ENCODE results near the gene CEP72.
"Not testable (repeated sequence)": the region's sequence is repeated elsewhere in the genome, so short reads cannot be mapped to it uniquely, and the experiment has no call there.

Gene CEP72

DNA sequence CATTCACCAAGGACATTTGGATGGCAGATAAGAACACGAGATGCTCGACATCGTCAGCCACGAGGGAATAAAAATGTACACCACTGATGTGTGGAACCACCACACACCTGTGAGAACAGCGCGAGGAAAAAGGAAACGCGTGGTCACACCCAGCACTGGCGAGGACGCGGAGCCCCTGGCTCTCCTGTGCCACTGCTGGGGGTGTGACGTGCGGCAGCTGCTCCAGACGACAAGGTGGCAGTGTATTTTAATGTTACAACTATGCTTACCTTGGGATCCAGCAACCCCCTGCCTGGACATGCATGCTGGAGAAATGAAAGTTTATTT, 13.6 kb upstream of the CEP72 start:
- peaks cover 3% of the 10 kb centered on the region for H3K4me1 Mint-ChIP-seq (ENCODE audit: low read depth)
- no peaks in the 10 kb centered on the region for H3K36me3 Mint-ChIP-seq (ENCODE audit: low read depth)
- no peaks in the 10 kb centered on the region for H3K9me3 Mint-ChIP-seq
- no peak overlapping the region for H3K4me3 Mint-ChIP-seq
- H3K27ac Mint-ChIP-seq, result no peak overlapping the region
- DNase-seq (ENCODE audit: low spot score), result no peak
- H3K27me3 Mint-ChIP-seq (ENCODE audit: low read depth), result peaks cover 52% of the 10 kb centered on the region

DNA sequence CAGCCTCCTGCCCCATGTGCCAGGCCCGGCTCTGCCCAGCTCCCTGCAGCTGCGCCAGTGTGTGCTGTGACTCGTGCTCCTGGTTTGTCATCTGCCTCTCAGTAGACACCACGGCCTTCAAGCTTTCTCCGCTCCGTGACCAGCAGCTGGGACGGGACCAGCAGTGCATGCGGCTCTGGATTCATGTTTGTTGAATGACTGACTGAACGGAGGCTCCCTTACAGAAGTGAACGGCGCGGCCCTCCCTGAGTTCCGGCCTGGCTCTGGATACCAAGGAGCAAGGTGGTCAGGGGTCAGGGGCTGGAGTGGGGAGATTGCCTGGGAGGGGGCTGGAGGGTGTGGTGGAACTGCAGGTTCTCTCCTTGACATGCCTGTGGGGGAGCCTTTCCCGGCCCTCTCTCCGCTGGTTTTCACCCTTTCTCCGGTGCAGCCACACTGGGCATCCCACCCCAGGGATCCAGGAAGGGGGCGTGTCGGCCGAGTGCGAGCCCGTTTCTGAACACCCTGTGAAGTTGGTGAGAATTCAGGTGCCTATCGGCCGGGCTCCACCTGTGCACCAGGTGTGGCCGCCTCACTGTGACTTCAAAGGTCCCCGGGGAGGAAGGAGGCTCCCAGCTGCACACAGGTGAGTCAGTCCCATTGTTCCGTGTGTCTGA, 11.1 kb upstream of the CEP72 start:
- Mint-ChIP-seq H3K4me3 (no peak overlapping the region), H3K36me3 (ENCODE audit: low read depth) (no peaks in the 10 kb centered on the region), H3K4me1 (ENCODE audit: low read depth) (peaks cover 3% of the 10 kb centered on the region), H3K9me3 (no peaks in the 10 kb centered on the region), H3K27ac (no peak overlapping the region), H3K27me3 (ENCODE audit: low read depth) (peaks cover 36% of the 10 kb centered on the region)
- DNase-seq (ENCODE audit: low spot score), result no peak

- peaks cover 3% of the 10 kb centered on the region for H3K4me1 Mint-ChIP-seq (ENCODE audit: low read depth)
- H3K9me3 Mint-ChIP-seq, result no peaks in the 10 kb centered on the region
- DNase-seq (ENCODE audit: low spot score), result no peak
- no peaks in the 10 kb centered on the region for H3K36me3 Mint-ChIP-seq (ENCODE audit: low read depth)
- H3K27me3 Mint-ChIP-seq (ENCODE audit: low read depth), result peaks cover 28% of the 10 kb centered on the region
- H3K4me3 Mint-ChIP-seq, result no peak overlapping the region
- H3K27ac Mint-ChIP-seq, result no peak overlapping the region
Measured at GRCh38 chr5:601771-602465, 10.2 kb upstream of the CEP72 start.

DNA sequence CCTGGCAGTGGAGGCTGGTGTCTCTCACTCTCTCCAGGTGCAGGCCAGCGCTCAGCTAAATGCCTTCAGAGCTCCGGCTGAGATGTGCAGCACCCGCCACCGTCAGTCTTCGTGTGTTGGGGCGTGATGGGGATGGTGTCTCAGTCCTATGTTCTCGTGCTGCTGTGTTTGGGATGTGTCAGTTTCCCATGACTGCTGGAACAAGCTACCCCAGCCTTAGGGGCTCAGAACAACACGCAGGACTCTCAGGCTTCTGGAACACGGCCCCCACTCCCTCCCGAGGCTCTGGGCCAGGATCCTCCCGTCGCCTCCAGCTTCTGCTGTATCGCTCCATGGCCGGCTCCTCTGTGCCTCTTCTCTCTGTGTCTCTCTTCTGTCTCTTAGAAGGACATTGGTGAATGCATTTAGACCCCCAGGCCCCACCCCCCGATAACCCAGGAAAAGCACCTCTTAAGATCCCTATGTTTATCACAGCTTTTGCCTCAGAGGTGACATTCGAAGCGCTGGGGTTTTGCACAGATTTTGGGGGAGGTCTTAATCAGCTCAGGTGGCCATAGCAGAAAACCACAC, 9.6 kb upstream of the CEP72 start:
- Mint-ChIP-seq H3K27me3 (ENCODE audit: low read depth) (peaks cover 21% of the 10 kb centered on the region), H3K36me3 (ENCODE audit: low read depth) (no peaks in the 10 kb centered on the region), H3K4me1 (ENCODE audit: low read depth) (peaks cover 6% of the 10 kb centered on the region), H3K27ac (no peak overlapping the region), H3K9me3 (no peaks in the 10 kb centered on the region), H3K4me3 (no peak overlapping the region)
- DNase-seq (ENCODE audit: low spot score), result no peak

DNA sequence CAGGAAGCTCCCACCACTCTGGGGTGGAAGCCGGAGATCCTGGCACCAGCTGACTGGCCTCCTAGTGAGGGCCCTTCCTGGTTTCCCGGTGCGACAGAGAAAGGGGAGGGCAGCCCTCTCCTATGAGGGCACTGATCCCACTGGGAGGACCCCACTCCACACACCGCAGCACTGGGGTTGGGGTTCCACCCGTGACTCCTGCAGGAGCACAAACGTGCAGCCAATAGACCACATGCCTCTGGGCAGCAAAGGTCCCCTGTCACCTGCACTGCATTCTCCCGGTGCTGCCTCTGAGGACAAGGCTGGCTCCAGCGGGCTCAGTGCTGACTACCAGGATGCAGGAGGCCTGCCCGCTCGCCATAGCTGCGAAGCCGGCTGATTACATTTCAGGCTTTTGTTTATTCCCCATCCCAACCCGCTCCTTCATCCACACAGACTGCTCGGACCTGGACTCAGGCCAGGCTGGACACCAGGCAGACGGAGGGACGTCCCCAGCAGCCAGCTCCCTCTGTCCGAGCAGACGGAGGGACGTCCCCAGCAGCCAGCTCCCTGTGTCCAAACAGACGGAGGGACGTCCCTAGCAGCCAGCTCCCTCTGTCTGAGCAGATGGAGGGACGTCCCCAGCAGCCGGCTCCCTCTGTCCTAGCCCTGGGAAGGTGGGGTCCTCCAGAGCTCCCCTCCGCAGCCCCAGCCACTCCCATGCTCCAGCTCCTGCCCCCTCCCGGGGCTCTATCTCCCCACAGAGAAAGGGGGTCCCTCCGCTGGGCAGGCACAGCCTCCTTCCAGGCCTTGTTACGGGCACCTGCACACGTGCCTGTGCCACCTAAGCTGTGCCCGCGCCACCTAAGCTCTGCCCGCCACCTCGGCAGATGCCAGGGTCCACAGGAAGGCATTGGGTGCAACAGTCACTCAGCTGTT, 8.8 kb upstream of the CEP72 start:
- Mint-ChIP-seq H3K27me3 (ENCODE audit: low read depth) (peaks cover 13% of the 10 kb centered on the region), H3K4me1 (ENCODE audit: low read depth) (peaks cover 7% of the 10 kb centered on the region), H3K4me3 (no peak overlapping the region), H3K36me3 (ENCODE audit: low read depth) (no peaks in the 10 kb centered on the region), H3K9me3 (no peaks in the 10 kb centered on the region), H3K27ac (no peak overlapping the region)
- DNase-seq (ENCODE audit: low spot score), result no peak

GRCh38 chr5:604391-604831, 7.7 kb upstream of the CEP72 start:
- Mint-ChIP-seq H3K9me3 (no peaks in the 10 kb centered on the region), H3K36me3 (ENCODE audit: low read depth) (no peaks in the 10 kb centered on the region), H3K27ac (no peak overlapping the region), H3K27me3 (ENCODE audit: low read depth) (peaks cover 3% of the 10 kb centered on the region), H3K4me3 (no peak overlapping the region), H3K4me1 (ENCODE audit: low read depth) (peaks cover 6% of the 10 kb centered on the region)
- DNase-seq (ENCODE audit: low spot score), result no peak

GRCh38 chr5:605090-605489, 7.0 kb upstream of the CEP72 start:
- H3K4me1 Mint-ChIP-seq (ENCODE audit: low read depth); DNase-seq (ENCODE audit: low spot score); H3K27ac Mint-ChIP-seq; H3K36me3 Mint-ChIP-seq (ENCODE audit: low read depth); H3K4me3 Mint-ChIP-seq; H3K27me3 Mint-ChIP-seq (ENCODE audit: low read depth); H3K9me3 Mint-ChIP-seq: not testable (repeated sequence)

DNA sequence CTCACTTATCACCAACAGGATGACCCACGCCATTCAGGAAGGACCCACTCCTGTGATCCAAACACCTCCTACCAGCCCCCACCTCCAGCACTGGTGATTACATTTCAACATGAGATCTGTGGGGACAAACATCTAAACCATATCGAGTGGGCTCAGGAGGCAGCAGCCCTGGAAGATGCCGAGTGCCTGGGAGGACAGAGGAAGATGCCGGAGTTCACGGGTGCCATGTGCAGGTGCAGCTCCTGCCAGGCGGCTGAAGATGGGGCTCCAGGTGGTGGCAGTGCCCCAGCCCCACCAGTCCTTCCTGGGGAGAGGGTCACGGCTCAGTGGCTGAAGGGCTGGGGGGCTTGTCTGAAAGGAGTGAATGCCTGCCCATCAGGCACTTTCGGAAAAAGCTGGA, 6.1 kb upstream of the CEP72 start:
- peaks cover 12% of the 10 kb centered on the region for H3K4me1 Mint-ChIP-seq (ENCODE audit: low read depth)
- no peaks in the 10 kb centered on the region for H3K9me3 Mint-ChIP-seq
- no peaks in the 10 kb centered on the region for H3K36me3 Mint-ChIP-seq (ENCODE audit: low read depth)
- H3K4me3 Mint-ChIP-seq, result no peak overlapping the region
- no peak overlapping the region for H3K27ac Mint-ChIP-seq
- DNase-seq (ENCODE audit: low spot score), result no peak
- no peaks in the 10 kb centered on the region for H3K27me3 Mint-ChIP-seq (ENCODE audit: low read depth)

GRCh38 chr5:606526-607399, 5.4 kb upstream of the CEP72 start:
- H3K36me3 Mint-ChIP-seq (ENCODE audit: low read depth), result no peaks in the 10 kb centered on the region
- no peak overlapping the region for H3K4me3 Mint-ChIP-seq
- H3K27ac Mint-ChIP-seq, result no peak overlapping the region
- DNase-seq (ENCODE audit: low spot score), result no peak
- no peaks in the 10 kb centered on the region for H3K27me3 Mint-ChIP-seq (ENCODE audit: low read depth)
- no peaks in the 10 kb centered on the region for H3K9me3 Mint-ChIP-seq
- peaks cover 17% of the 10 kb centered on the region for H3K4me1 Mint-ChIP-seq (ENCODE audit: low read depth)

DNA sequence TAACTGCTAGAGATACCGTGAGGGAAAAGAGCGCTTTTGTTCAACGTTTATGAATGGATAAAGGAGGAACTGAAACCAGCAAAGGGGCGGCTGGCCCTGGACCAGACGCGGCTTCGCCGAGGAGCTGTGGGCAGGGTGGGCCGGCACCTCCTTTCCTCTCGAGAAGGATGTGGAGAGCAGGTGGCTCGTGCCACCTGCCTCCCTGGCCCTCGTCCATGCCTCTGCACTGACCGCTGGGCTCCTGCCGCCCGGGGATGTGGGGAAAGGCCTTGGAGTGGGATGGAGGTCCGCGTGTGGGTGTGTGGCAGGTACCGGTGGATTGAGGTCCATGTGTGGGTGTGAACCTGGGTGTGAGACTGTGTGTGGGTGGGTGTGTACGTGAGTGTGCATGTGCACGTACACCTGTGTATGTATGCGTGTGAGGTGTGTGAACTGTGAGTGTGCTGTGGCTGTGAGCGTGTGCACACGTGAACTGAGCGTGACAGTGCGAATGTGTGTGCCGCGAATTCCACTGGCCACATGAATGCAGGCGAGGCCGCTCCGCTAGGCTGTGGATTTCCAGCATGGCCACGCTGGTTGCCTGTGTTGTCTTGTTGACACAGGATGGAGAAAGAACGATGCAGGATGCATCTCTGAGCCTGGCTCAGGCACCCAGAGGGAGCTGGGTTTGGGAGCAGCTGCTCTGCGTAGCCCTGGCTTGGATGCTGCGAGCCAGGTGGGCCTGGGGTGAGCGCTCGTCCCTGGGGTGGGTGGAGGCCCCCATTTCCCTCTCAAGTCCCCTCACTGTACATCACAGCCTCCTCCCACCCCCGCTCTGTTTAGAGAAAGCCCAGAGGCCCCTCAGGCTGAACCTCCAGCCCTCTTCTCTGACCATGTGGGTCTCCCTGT, 4.4 kb upstream of the CEP72 start:
- H3K27me3 Mint-ChIP-seq (ENCODE audit: low read depth), result no peaks in the 10 kb centered on the region
- peaks cover 1% of the 10 kb centered on the region for H3K9me3 Mint-ChIP-seq
- peaks cover 2% of the 10 kb centered on the region for H3K36me3 Mint-ChIP-seq (ENCODE audit: low read depth)
- H3K4me3 Mint-ChIP-seq, result peak overlapping the region; percentile 38
- DNase-seq (ENCODE audit: low spot score), result no peak
- H3K4me1 Mint-ChIP-seq (ENCODE audit: low read depth), result peaks cover 19% of the 10 kb centered on the region
- H3K27ac Mint-ChIP-seq, result no peak overlapping the region

GRCh38 chr5:608429-609370, 3.4 kb upstream of the CEP72 start:
- Mint-ChIP-seq H3K27me3 (ENCODE audit: low read depth) (no peaks in the 10 kb centered on the region), H3K36me3 (ENCODE audit: low read depth) (peaks cover 6% of the 10 kb centered on the region), H3K27ac (no peak overlapping the region), H3K9me3 (peaks cover 5% of the 10 kb centered on the region), H3K4me1 (ENCODE audit: low read depth) (peaks cover 24% of the 10 kb centered on the region), H3K4me3 (no peak overlapping the region)
- no peak for DNase-seq (ENCODE audit: low spot score)

GRCh38 chr5:609506-609905, 2.6 kb upstream of the CEP72 start:
- H3K27me3 Mint-ChIP-seq (ENCODE audit: low read depth), result no peaks in the 10 kb centered on the region
- H3K4me1 Mint-ChIP-seq (ENCODE audit: low read depth), result peaks cover 31% of the 10 kb centered on the region
- DNase-seq (ENCODE audit: low spot score), result no peak
- H3K36me3 Mint-ChIP-seq (ENCODE audit: low read depth), result peaks cover 10% of the 10 kb centered on the region
- H3K27ac Mint-ChIP-seq, result no peak overlapping the region
- peaks cover 11% of the 10 kb centered on the region for H3K9me3 Mint-ChIP-seq
- no peak overlapping the region for H3K4me3 Mint-ChIP-seq
